Cardiac muscle cell (in vitro differentiated cells and primary cell): ENCODE results near the gene UBE2V1. TPM values are rescaled to one million over a fixed set of nuclear protein-coding genes. Genes with fewer than 3 reads are reported as not detected.

Experiments
- DNase-seq, 2 donors: peaks; one replicate each; pipeline versions ENCODE4 v3.0.0 to v3.0.0-alpha.2; 2010 to 2017; ENCODE audit warnings: low read depth in 1 of 2, low spot score in 1 of 2
- H3K27ac ChIP-seq: fragments of 200-600 bp; sonication (generic); 2 replicates; pipeline ENCODE4 v1.5.1; 2016
- H3K27me3 ChIP-seq: fragments of 200-600 bp; sonication (generic); 2 replicates; pipeline ENCODE4 v1.6.0; 2016; ENCODE audit warnings: control low read depth
- H3K36me3 ChIP-seq: fragments of 200-600 bp; sonication (generic); 2 replicates; pipeline ENCODE4 v1.5.1; 2016; ENCODE audit warnings: control low read depth
- H3K4me1 ChIP-seq: fragments of 200-600 bp; sonication (generic); 2 replicates; pipeline ENCODE4 v1.8.1; 2017; ENCODE audit warnings: low read depth, mild to moderate bottlenecking, mixed run types
- H3K4me3 ChIP-seq: fragments of 200-600 bp; sonication (generic); 2 replicates; pipeline ENCODE4 v1.5.1; 2016; ENCODE audit warnings: mild to moderate bottlenecking
- H3K9me3 ChIP-seq: fragments of 200-600 bp; sonication (generic); 2 replicates; pipeline ENCODE4 v1.5.1; 2017; ENCODE audit warnings: low read depth, mild to moderate bottlenecking, control low read depth
- CTCF ChIP-seq: IDR thresholded peaks from 2 replicates; pipeline ENCODE4 v1.5.1; 2012; ENCODE audit warnings: low read depth, mild to moderate bottlenecking, low read length
- polyA plus RNA-seq: library from polyadenylated mRNA; unstranded; fragments of >200 nt; fragmentation: Nextera tagmentation; extraction: Ambion mirVana; gene quantifications from 2 replicates; pipeline ENCODE4 v1.2.1, GENCODE V29; 2016
- total RNA-seq: library from RNA; depleted of rRNA; stranded (reverse); fragments of >200 nt; gene quantifications from 2 replicates; pipeline ENCODE4 v1.2.3, GENCODE V29; 2016

Gene UBE2V1
- total and polyA plus RNA-seq, 2 experiments from 2014 or later, result 126 to 173 TPM

GRCh38 chr20:50133041-50133440, 20.1 kb upstream of the UBE2V1 start:
- H3K4me3 ChIP-seq, result no peak overlapping the region
- DNase-seq, result no peak
- peak overlapping the region; percentile 97 for H3K27ac ChIP-seq
- no peaks in the 10 kb centered on the region for H3K9me3 ChIP-seq
- TF ChIP-seq CTCF, result no peak
- H3K4me1 ChIP-seq, result peaks cover 13% of the 10 kb centered on the region
- no peaks in the 10 kb centered on the region for H3K36me3 ChIP-seq
- H3K27me3 ChIP-seq, result no peaks in the 10 kb centered on the region

DNA sequence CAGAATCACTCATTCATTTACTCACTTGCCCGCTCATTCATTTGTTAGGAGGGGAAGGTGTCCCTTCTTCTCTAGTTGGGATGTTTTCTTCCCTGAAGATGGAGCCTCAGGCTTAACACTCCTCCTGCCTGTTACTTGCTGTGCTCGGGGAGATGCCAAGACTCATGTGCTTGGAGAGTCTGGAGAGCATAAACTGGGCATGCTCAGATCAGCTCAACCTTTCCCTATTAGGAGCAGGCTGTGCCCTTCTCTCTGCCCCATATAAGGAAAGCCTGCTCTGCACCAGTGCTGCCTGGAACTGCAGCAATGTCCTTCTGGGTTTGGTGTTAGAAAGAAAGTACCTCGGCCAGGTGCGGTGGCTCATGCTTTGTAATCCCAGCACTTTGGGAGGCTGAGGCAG, 18.0 kb upstream of the UBE2V1 start:
- H3K27ac ChIP-seq, result peak overlapping the region; percentile 97
- H3K36me3 ChIP-seq, result peaks cover 5% of the 10 kb centered on the region
- no peaks in the 10 kb centered on the region for H3K27me3 ChIP-seq
- DNase-seq, result peak; percentile 27 to 85
- H3K4me1 ChIP-seq, result peaks cover 13% of the 10 kb centered on the region
- no peak for TF ChIP-seq CTCF
- no peaks in the 10 kb centered on the region for H3K9me3 ChIP-seq
- no peak overlapping the region for H3K4me3 ChIP-seq

DNA sequence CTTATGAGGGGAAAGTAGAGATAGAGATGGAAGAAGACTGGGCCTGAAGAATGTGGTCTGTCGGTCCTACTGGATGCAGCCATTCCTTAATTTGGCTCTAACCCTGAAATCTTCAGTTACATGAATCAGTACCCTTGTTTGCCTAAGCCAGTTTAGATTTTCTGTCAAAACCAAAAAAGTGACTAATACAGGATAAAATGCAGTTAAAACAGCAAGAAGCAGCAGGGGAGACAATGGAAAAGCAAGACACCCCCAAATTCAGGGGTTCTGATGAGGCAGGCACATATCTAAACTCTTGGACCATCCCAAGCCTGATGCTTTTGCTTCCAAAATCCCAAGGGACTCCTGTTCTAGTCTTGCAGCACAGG, 17.4 kb upstream of the UBE2V1 start:
- no peaks in the 10 kb centered on the region for H3K9me3 ChIP-seq
- DNase-seq, result no peak
- H3K27me3 ChIP-seq, result no peaks in the 10 kb centered on the region
- peak overlapping the region; percentile 97 for H3K27ac ChIP-seq
- H3K4me3 ChIP-seq, result no peak overlapping the region
- H3K4me1 ChIP-seq, result peaks cover 13% of the 10 kb centered on the region
- H3K36me3 ChIP-seq, result peaks cover 5% of the 10 kb centered on the region
- no peak for TF ChIP-seq CTCF

- Histone ChIP-seq H3K36me3 (peaks cover 5% of the 10 kb centered on the region), H3K27me3 (no peaks in the 10 kb centered on the region), H3K4me1 (peaks cover 13% of the 10 kb centered on the region), H3K4me3 (no peak overlapping the region), H3K27ac (no peak overlapping the region), H3K9me3 (no peaks in the 10 kb centered on the region)
- no peak for DNase-seq
- no peak for TF ChIP-seq CTCF
Observed at GRCh38 chr20:50129662-50130355, 16.9 kb upstream of the UBE2V1 start.

DNA sequence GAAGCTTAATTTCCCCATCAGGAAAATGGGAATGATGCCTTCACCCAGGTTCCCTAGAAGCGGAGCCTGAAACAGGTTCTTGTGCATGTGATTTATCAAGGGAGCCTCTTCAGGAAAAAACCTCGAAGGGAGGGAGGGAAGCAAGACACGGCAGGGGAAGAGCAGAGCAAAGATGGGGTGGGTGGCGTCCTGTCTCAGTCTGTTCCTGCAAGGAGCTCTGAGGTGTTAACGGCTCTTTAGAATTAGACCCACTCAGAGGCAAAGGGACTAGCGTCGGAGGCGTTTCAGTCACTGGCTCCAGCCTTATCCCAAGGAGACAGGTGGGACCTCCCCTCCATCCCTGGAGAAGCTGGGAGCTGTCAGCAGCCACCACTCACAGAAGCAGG, 15.6 kb upstream of the UBE2V1 start:
- Histone ChIP-seq H3K9me3 (no peaks in the 10 kb centered on the region), H3K4me3 (no peak overlapping the region), H3K27ac (no peak overlapping the region), H3K27me3 (no peaks in the 10 kb centered on the region), H3K36me3 (peaks cover 5% of the 10 kb centered on the region), H3K4me1 (peaks cover 13% of the 10 kb centered on the region)
- DNase-seq, result no peak
- no peak for TF ChIP-seq CTCF
